Fibroblast of pulmonary artery (primary cell): Measurements from ENCODE around the gene RPS4Y2.

Source experiments
- DNase-seq: peaks from one replicate; pipeline ENCODE4 v3.0.0-alpha.2; 2010; ENCODE audit warnings: low read depth
- H3K4me3 ChIP-seq: replicated peaks from 2 replicates; pipeline ENCODE4 v1.5.1; 2011; ENCODE audit warnings: low read depth, mild to moderate bottlenecking, control low read depth, low read length, moderate library complexity
- CTCF ChIP-seq: IDR thresholded peaks from 2 replicates; pipeline ENCODE4 v1.5.1; 2011; ENCODE audit warnings: mild to moderate bottlenecking, control low read depth, low read length, inconsistent platforms; ENCODE audit errors: missing control alignments

RPS4Y2 gene

GRCh38 chrY:20746919-20747318, 9.0 kb upstream of the RPS4Y2 start:
- no peak overlapping the region for H3K4me3 ChIP-seq
- no peak for TF ChIP-seq CTCF
- no peak for DNase-seq

- TF ChIP-seq CTCF = no peak
- no peak for DNase-seq
- H3K4me3 ChIP-seq = no peak overlapping the region
Observed at GRCh38 chrY:20763869-20764268, 8.0 kb downstream of the RPS4Y2 start.

GRCh38 chrY:20765117-20765516, 9.2 kb downstream of the RPS4Y2 start:
- DNase-seq = no peak
- no peak for TF ChIP-seq CTCF
- H3K4me3 ChIP-seq = no peak overlapping the region

- no peak for DNase-seq
- no peak for TF ChIP-seq CTCF
- H3K4me3 ChIP-seq = no peak overlapping the region
Observed at GRCh38 chrY:20770755-20771154, 14.8 kb downstream of the RPS4Y2 start.

GRCh38 chrY:20776104-20776503, 20.2 kb downstream of the RPS4Y2 start:
- H3K4me3 ChIP-seq = no peak overlapping the region
- DNase-seq = no peak
- TF ChIP-seq CTCF = no peak

- no peak for TF ChIP-seq CTCF
- no peak for DNase-seq
- H3K4me3 ChIP-seq = no peak overlapping the region
Observed at GRCh38 chrY:20780104-20780654, 24.3 kb downstream of the RPS4Y2 start.

- no peak for TF ChIP-seq CTCF
- no peak for DNase-seq
- H3K4me3 ChIP-seq = no peak overlapping the region
Observed at GRCh38 chrY:20780776-20781175, 24.9 kb downstream of the RPS4Y2 start.
